ENCODE data around the gene ABCC1. TPM values are rescaled to one million over a fixed set of nuclear protein-coding genes. Genes with fewer than 3 reads are reported as not detected.

Gene ABCC1
- total RNA-seq, 1 experiment from 2014 or later, result 61.9 TPM

- TF ChIP-seq AFF4 (CRISPR knock-in tag; IDR thresholded peaks at IDR 0.05; ENCODE audit: borderline replicate concordance), result no peak
- TF ChIP-seq TEAD4 (CRISPR knock-in tag; IDR thresholded peaks at IDR 0.05), result no peak
- TF ChIP-seq RELA (CRISPR knock-in tag; IDR thresholded peaks at IDR 0.05; ENCODE audit: borderline replicate concordance), result no peak
- no peak for TF ChIP-seq RORB (CRISPR knock-in tag; IDR thresholded peaks at IDR 0.05)
- TF ChIP-seq CTCF (IDR thresholded peaks at IDR 0.05), result no peak
- no peak for TF ChIP-seq FOXK1 (CRISPR knock-in tag; IDR thresholded peaks at IDR 0.05)
Measured at GRCh38 chr16:16172991-16173390, 223.6 kb downstream of the ABCC1 start (continued).

GRCh38 chr16:16175296-16175695 is 225.9 kb downstream of the ABCC1 start:
- TF ChIP-seq ZNF121 (CRISPR knock-in tag; IDR thresholded peaks at IDR 0.05), result no peak
- TF ChIP-seq IRF1 (CRISPR knock-in tag; IDR thresholded peaks at IDR 0.05), result no peak
- no peak for TF ChIP-seq ATF1 (CRISPR knock-in tag; IDR thresholded peaks at IDR 0.05)
- TF ChIP-seq ZNF416 (CRISPR knock-in tag; IDR thresholded peaks at IDR 0.05), result no peak
- no peak for TF ChIP-seq USF1 (CRISPR knock-in tag; IDR thresholded peaks at IDR 0.05)
- TF ChIP-seq ZNF423 (CRISPR knock-in tag; IDR thresholded peaks at IDR 0.05), result no peak
- no peak for TF ChIP-seq ZBTB43 (CRISPR knock-in tag; IDR thresholded peaks at IDR 0.05)
- TF ChIP-seq ZNF512 (CRISPR knock-in tag; IDR thresholded peaks at IDR 0.05; ENCODE audit: borderline replicate concordance), result no peak
- TF ChIP-seq ERG (CRISPR knock-in tag; IDR thresholded peaks at IDR 0.05), result no peak
- no peak for TF ChIP-seq NFE2L1 (CRISPR knock-in tag; IDR thresholded peaks at IDR 0.05)
- TF ChIP-seq MXD4 (CRISPR knock-in tag; IDR thresholded peaks at IDR 0.05; ENCODE audit: borderline replicate concordance), result no peak
- no peak for TF ChIP-seq GTF2I (CRISPR knock-in tag; conservative IDR thresholded peaks at IDR 0.05)
- TF ChIP-seq ZNF263 (CRISPR knock-in tag; IDR thresholded peaks at IDR 0.05; ENCODE audit: low read depth), result no peak
- TF ChIP-seq ETV6 (CRISPR knock-in tag; IDR thresholded peaks at IDR 0.05), result no peak
- no peak for TF ChIP-seq ZNF425 (CRISPR knock-in tag; conservative IDR thresholded peaks at IDR 0.05)
- no peak for TF ChIP-seq CREM (CRISPR knock-in tag; IDR thresholded peaks at IDR 0.05)
- Mint-ChIP-seq H3K27ac (no peak overlapping the region), H3K27me3 (ENCODE audit: low read depth) (peaks cover 4% of the 10 kb centered on the region; the same call in 1 of the 2 replicates), H3K36me3 (peaks cover 2% of the 10 kb centered on the region; the same call in 1 of the 2 replicates), H3K9me3 (peaks cover 30% of the 10 kb centered on the region), H3K4me3 (no peak overlapping the region), H3K4me1 (no peaks in the 10 kb centered on the region)
- CTCF ChIA-PET, result interaction anchor here (1.4 to 2.4 kb wide), 2 partner anchors 8 to 12 kb away, joined by 7 read pairs; no protein-coding TSS in a partner anchor
- no peak for DNase-seq (ENCODE audit: low spot score)
- POLR2A ChIA-PET, result no interaction called here
- no peak for ATAC-seq

Data from WTC11 (cell line).